GM19023 (cell line): ENCODE results near the gene ANKRD40CL.
"Not testable (repeated sequence)": the region's sequence is repeated elsewhere in the genome, so short reads cannot be mapped to it uniquely, and the experiment has no call there.

Experiments used
- ATAC-seq: cut with Tn5 transposase; IDR thresholded peaks from one replicate; pipeline ENCODE4 v1.9.1; 2021; ENCODE audit warnings: mild to moderate bottlenecking, moderate library complexity; ENCODE audit not compliant: unreplicated experiment

The ANKRD40CL gene

GRCh38 chr17:50763716-50764475 lies 3.4 kb downstream of the ANKRD40CL start:
- no peak for ATAC-seq

- ATAC-seq: no peak
Observed at GRCh38 chr17:50762177-50762576, 5.1 kb downstream of the ANKRD40CL start.

- no peak for ATAC-seq
Observed at GRCh38 chr17:50758989-50759544, 8.3 kb downstream of the ANKRD40CL start.

- no peak for ATAC-seq
Observed at GRCh38 chr17:50758524-50758923, 8.8 kb downstream of the ANKRD40CL start.

- no peak for ATAC-seq
Observed at GRCh38 chr17:50754521-50754920, 12.8 kb downstream of the ANKRD40CL start.

GRCh38 chr17:50749245-50749644 lies 18.1 kb downstream of the ANKRD40CL start:
- no peak for ATAC-seq

GRCh38 chr17:50745631-50746030 lies 21.7 kb downstream of the ANKRD40CL start:
- no peak for ATAC-seq

- ATAC-seq: no peak
Observed at GRCh38 chr17:50739098-50739497, 28.2 kb downstream of the ANKRD40CL start.

- no peak for ATAC-seq
Observed at GRCh38 chr17:50737118-50737698, 30.1 kb downstream of the ANKRD40CL start.

GRCh38 chr17:50735287-50735686 lies 32.0 kb downstream of the ANKRD40CL start:
- no peak for ATAC-seq

- no peak for ATAC-seq
Observed at GRCh38 chr17:50731575-50732460, 35.5 kb downstream of the ANKRD40CL start.

GRCh38 chr17:50728881-50729765 lies 38.2 kb downstream of the ANKRD40CL start:
- no peak for ATAC-seq

GRCh38 chr17:50728112-50728429 lies 39.2 kb downstream of the ANKRD40CL start:
- ATAC-seq: no peak

- no peak for ATAC-seq
Observed at GRCh38 chr17:50725769-50726655, 41.3 kb downstream of the ANKRD40CL start.

- not testable (repeated sequence) for ATAC-seq
Observed at GRCh38 chr17:50724622-50725021, 42.7 kb downstream of the ANKRD40CL start.

GRCh38 chr17:50722746-50723145 lies 44.6 kb downstream of the ANKRD40CL start:
- no peak for ATAC-seq

GRCh38 chr17:50721194-50722010 lies 45.9 kb downstream of the ANKRD40CL start:
- no peak for ATAC-seq

- no peak for ATAC-seq
Observed at GRCh38 chr17:50719924-50720794, 47.2 kb downstream of the ANKRD40CL start.
